Measurements from ENCODE around the gene PDHX. TPM values are rescaled to one million over a fixed set of nuclear protein-coding genes. Genes with fewer than 3 reads are reported as not detected.

Gene PDHX
- total RNA-seq, 3 donors from 2014 or later = 25.4 to 27.6 (median 27.0) TPM

GRCh38 chr11:34977089-34977912, 60.9 kb downstream of the PDHX start:
- DNase-seq (no peak), ATAC-seq (no peak)
- Mint-ChIP-seq H3K4me3 (no peak overlapping the region), H3K27me3 (ENCODE audit: low read depth) (no peaks in the 10 kb centered on the region), H3K4me1 (ENCODE audit: low read depth) (peaks cover 10% of the 10 kb centered on the region), H3K9me3 (no peaks in the 10 kb centered on the region), H3K36me3 (ENCODE audit: insufficient read depth) (peaks cover 51% of the 10 kb centered on the region)

- H3K4me1 Mint-ChIP-seq (ENCODE audit: low read depth) = peaks cover 10% of the 10 kb centered on the region
- no peak overlapping the region for H3K4me3 Mint-ChIP-seq
- H3K27me3 Mint-ChIP-seq (ENCODE audit: low read depth) = no peaks in the 10 kb centered on the region
- no peak for DNase-seq
- H3K9me3 Mint-ChIP-seq = no peaks in the 10 kb centered on the region
- no peak for ATAC-seq
- peaks cover 47% of the 10 kb centered on the region for H3K36me3 Mint-ChIP-seq (ENCODE audit: insufficient read depth)
Observed at GRCh38 chr11:34978236-34979191, 62.1 kb downstream of the PDHX start.

DNA sequence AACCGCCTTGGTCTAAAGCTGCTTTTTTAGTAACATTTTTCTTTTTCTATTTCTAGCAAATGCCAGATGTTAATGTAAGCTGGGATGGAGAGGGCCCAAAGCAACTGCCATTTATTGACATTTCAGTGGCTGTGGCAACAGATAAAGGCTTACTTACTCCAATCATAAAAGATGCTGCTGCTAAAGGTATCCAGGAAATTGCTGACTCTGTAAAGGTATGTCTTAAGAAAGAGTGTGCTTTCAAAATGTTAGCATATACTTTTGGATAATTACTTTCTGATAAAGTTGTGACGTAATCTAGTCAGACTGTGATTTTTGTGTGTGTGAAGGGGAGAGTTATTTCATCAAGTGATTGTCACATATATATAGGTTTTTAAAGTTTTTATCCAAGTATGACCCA, 68.1 kb downstream of the PDHX start:
- no peak for DNase-seq
- H3K4me1 Mint-ChIP-seq (ENCODE audit: low read depth) = peaks cover 11% of the 10 kb centered on the region
- no peak overlapping the region for H3K4me3 Mint-ChIP-seq
- no peaks in the 10 kb centered on the region for H3K9me3 Mint-ChIP-seq
- H3K36me3 Mint-ChIP-seq (ENCODE audit: insufficient read depth) = peaks cover 40% of the 10 kb centered on the region
- ATAC-seq = no peak
- no peaks in the 10 kb centered on the region for H3K27me3 Mint-ChIP-seq (ENCODE audit: low read depth)

DNA sequence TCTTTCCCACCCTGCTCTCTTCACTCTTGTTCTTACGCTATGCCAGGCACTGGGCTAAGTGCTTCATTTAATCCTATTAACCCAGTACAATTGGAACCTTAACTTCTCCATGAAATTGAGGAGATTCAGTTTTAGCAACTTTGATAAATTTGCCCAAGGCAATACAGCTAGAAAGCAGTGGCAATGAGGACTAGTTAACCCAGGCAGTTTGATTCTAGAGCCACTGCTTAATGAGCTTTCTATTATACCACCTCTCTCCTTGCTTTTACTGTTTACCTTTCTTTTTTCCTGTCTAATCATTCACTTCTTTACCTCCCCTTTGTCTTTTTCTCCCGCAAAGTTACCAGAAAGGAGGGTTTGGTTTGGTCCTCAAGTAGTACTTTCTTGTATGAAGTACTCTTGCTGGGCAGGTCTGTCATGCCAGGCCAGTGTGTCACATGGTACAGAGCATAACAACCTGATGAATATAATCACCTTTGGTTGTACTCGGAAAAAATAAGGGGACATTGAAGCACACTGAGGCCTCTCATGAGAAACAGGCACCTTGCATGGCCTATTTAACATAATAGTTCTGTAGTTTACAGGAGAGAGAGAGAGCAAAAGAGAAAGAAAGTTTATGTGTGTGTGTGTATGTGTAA, 70.6 kb downstream of the PDHX start:
- Mint-ChIP-seq H3K36me3 (ENCODE audit: insufficient read depth) (peaks cover 35% of the 10 kb centered on the region), H3K9me3 (no peaks in the 10 kb centered on the region), H3K4me1 (ENCODE audit: low read depth) (peaks cover 11% of the 10 kb centered on the region), H3K27me3 (ENCODE audit: low read depth) (no peaks in the 10 kb centered on the region), H3K4me3 (no peak overlapping the region)
- ATAC-seq (no peak), DNase-seq (no peak)

- DNase-seq (no peak), ATAC-seq (no peak)
- H3K36me3 Mint-ChIP-seq (ENCODE audit: insufficient read depth) = peaks cover 29% of the 10 kb centered on the region
- H3K4me3 Mint-ChIP-seq = no peak overlapping the region
- no peaks in the 10 kb centered on the region for H3K27me3 Mint-ChIP-seq (ENCODE audit: low read depth)
- no peaks in the 10 kb centered on the region for H3K9me3 Mint-ChIP-seq
- peaks cover 9% of the 10 kb centered on the region for H3K4me1 Mint-ChIP-seq (ENCODE audit: low read depth)
Observed at GRCh38 chr11:34987617-34988016, 71.2 kb downstream of the PDHX start.

- H3K27me3 Mint-ChIP-seq (ENCODE audit: low read depth) = no peaks in the 10 kb centered on the region
- DNase-seq (no peak), ATAC-seq (peak in 1 of 2 donors; percentile 28)
- no peak overlapping the region for H3K4me3 Mint-ChIP-seq
- H3K4me1 Mint-ChIP-seq (ENCODE audit: low read depth) = peaks cover 9% of the 10 kb centered on the region
- H3K9me3 Mint-ChIP-seq = no peaks in the 10 kb centered on the region
- peaks cover 32% of the 10 kb centered on the region for H3K36me3 Mint-ChIP-seq (ENCODE audit: insufficient read depth)
Observed at GRCh38 chr11:34988294-34989255, 72.2 kb downstream of the PDHX start.

- Mint-ChIP-seq H3K36me3 (ENCODE audit: insufficient read depth) (peaks cover 21% of the 10 kb centered on the region), H3K27me3 (ENCODE audit: low read depth) (no peaks in the 10 kb centered on the region), H3K4me3 (no peak overlapping the region), H3K4me1 (ENCODE audit: low read depth) (peaks cover 9% of the 10 kb centered on the region), H3K9me3 (no peaks in the 10 kb centered on the region)
- no peak for ATAC-seq
- DNase-seq = no peak
Observed at GRCh38 chr11:34990916-34991315, 74.5 kb downstream of the PDHX start.

DNA sequence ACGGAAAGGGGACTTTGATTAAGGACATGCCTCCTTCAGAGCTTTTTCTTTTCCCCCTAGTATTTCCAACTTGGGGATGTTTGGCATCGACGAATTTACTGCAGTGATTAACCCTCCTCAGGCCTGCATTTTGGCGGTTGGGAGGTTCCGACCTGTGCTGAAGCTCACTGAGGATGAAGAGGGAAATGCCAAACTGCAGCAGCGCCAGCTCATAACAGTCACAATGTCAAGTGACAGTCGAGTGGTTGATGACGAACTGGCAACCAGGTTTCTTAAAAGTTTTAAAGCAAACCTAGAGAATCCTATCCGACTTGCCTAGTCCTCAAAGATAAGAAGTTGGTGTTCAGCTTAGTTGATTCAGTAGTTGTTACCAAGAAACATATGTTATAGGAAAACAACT, 78.4 kb downstream of the PDHX start:
- ATAC-seq = no peak
- peaks cover 20% of the 10 kb centered on the region for H3K4me1 Mint-ChIP-seq (ENCODE audit: low read depth)

GRCh38 chr11:34996958-34997357, 80.5 kb downstream of the PDHX start:
- Mint-ChIP-seq H3K36me3 (ENCODE audit: insufficient read depth) (peaks cover 7% of the 10 kb centered on the region), H3K27me3 (ENCODE audit: low read depth) (no peaks in the 10 kb centered on the region), H3K4me1 (ENCODE audit: low read depth) (peaks cover 28% of the 10 kb centered on the region), H3K9me3 (no peaks in the 10 kb centered on the region), H3K4me3 (no peak overlapping the region)
- ATAC-seq = no peak
- no peak for DNase-seq

More for the DNA sequence above, 78.4 kb downstream of the PDHX start:
- Mint-ChIP-seq H3K36me3 (ENCODE audit: insufficient read depth) (peaks cover 7% of the 10 kb centered on the region), H3K27me3 (ENCODE audit: low read depth) (no peaks in the 10 kb centered on the region), H3K4me3 (no peak overlapping the region), H3K9me3 (no peaks in the 10 kb centered on the region)
- DNase-seq = no peak

DNA sequence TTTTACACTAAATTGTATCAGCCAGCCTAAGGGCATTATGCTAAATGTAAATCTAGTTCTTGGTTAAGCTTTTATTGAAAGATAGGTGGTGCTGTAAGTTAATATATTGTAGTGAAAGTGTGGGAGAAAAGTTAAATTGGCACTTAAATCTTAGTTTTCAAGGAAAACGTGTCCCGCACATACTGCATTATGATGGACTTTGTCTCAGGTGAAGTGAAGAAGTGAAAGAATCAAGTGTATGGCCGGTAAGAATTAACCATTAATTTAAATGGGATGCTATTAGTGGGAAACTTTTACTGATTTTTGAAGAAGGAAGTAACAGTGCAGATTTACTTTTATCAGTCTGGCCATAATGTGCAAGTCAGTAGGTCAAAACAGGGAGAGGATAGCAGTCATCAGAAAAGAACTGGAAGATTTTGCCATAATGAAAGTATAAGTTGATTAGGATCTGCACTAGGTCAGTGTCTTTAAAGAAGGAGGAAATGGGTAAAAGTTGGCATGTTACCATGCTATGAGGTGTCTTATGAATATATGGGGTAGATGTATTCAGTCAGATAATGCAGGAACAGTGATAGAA, 81.6 kb downstream of the PDHX start:
- Mint-ChIP-seq H3K4me3 (peak overlapping the region; percentile 67), H3K36me3 (ENCODE audit: insufficient read depth) (peaks cover 5% of the 10 kb centered on the region), H3K9me3 (no peaks in the 10 kb centered on the region), H3K4me1 (ENCODE audit: low read depth) (peaks cover 29% of the 10 kb centered on the region), H3K27me3 (ENCODE audit: low read depth) (no peaks in the 10 kb centered on the region)
- DNase-seq (no peak), ATAC-seq (no peak)

- Mint-ChIP-seq H3K36me3 (ENCODE audit: insufficient read depth) (no peaks in the 10 kb centered on the region), H3K4me3 (peak overlapping the region; percentile 9), H3K27me3 (ENCODE audit: low read depth) (no peaks in the 10 kb centered on the region), H3K9me3 (no peaks in the 10 kb centered on the region), H3K4me1 (ENCODE audit: low read depth) (peaks cover 41% of the 10 kb centered on the region)
- DNase-seq = no peak
- ATAC-seq = no peak
Observed at GRCh38 chr11:34999453-34999852, 83.0 kb downstream of the PDHX start.

- DNase-seq (no peak), ATAC-seq (no peak)
- no peak overlapping the region for H3K4me3 Mint-ChIP-seq
- peaks cover 60% of the 10 kb centered on the region for H3K4me1 Mint-ChIP-seq (ENCODE audit: low read depth)
- H3K36me3 Mint-ChIP-seq (ENCODE audit: insufficient read depth) = no peaks in the 10 kb centered on the region
- H3K27me3 Mint-ChIP-seq (ENCODE audit: low read depth) = no peaks in the 10 kb centered on the region
- H3K9me3 Mint-ChIP-seq = no peaks in the 10 kb centered on the region
Observed at GRCh38 chr11:35003186-35003585, 86.8 kb downstream of the PDHX start.

DNA sequence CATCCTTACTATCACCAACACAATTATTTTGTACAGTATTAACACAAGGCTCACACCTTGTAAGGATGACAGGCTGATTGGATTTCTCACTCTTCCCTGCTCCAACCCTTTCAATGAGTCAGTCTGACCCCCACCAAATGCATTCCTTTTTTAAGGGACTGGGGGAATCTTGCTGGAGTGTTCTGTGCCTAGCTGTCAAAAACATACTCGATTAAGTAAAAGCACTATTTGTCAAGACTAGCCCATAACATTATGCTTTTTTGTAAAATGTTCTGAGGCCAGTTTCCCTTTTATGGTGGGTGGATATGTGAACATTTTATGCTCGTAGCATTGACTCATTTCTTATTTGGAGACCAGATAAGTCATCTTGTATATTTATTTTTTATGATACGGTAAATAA, 87.2 kb downstream of the PDHX start:
- peaks cover 57% of the 10 kb centered on the region for H3K4me1 Mint-ChIP-seq (ENCODE audit: low read depth)
- H3K4me3 Mint-ChIP-seq = no peak overlapping the region
- ATAC-seq = no peak
- no peak for DNase-seq
- H3K36me3 Mint-ChIP-seq (ENCODE audit: insufficient read depth) = no peaks in the 10 kb centered on the region
- no peaks in the 10 kb centered on the region for H3K27me3 Mint-ChIP-seq (ENCODE audit: low read depth)
- no peaks in the 10 kb centered on the region for H3K9me3 Mint-ChIP-seq

Data from activated T-cell treated with anti-CD3 and anti-CD28 coated beads, Interleukin-2, amount 50 U/mL, for 4 hours (primary cell).